Progenitor cell of endocrine pancreas (in vitro differentiated cells): Measurements from ENCODE around the gene STK24. TPM values are rescaled to one million over a fixed set of nuclear protein-coding genes. Genes with fewer than 3 reads are reported as not detected.

Source experiments
- DNase-seq: peaks from one replicate; pipeline ENCODE4 v3.0.0; 2021; ENCODE audit warnings: low spot score; ENCODE audit not compliant: unreplicated experiment
- H3K27ac Mint-ChIP-seq: 2 replicates; pipeline ENCODE4 v1.8.0; 2021; ENCODE audit warnings: mild to moderate bottlenecking, moderate library complexity, mixed read lengths
- H3K27me3 Mint-ChIP-seq: 2 replicates; pipeline ENCODE4 v1.8.0; 2021; ENCODE audit warnings: mixed read lengths
- H3K36me3 Mint-ChIP-seq: 2 replicates; pipeline ENCODE4 v1.8.0; 2022; ENCODE audit warnings: mixed read lengths; ENCODE audit not compliant: insufficient read depth
- H3K4me1 Mint-ChIP-seq: 2 replicates; pipeline ENCODE4 v1.8.0; 2021; ENCODE audit warnings: low read depth, mixed read lengths
- H3K4me3 Mint-ChIP-seq: 2 replicates; pipeline ENCODE4 v1.8.0; 2021; ENCODE audit warnings: low read depth, mild to moderate bottlenecking, moderate library complexity, mixed read lengths
- H3K9me3 Mint-ChIP-seq: 2 replicates; pipeline ENCODE4 v1.8.0; 2021; ENCODE audit warnings: low read depth, mixed read lengths
- CTCF ChIP-seq: fragments of 200-600 bp; sonication (generic); IDR thresholded peaks from one replicate; pipeline ENCODE4 v1.5.0; 2021; ENCODE audit warnings: antibody characterized with exemption, mild to moderate bottlenecking; ENCODE audit not compliant: unreplicated experiment
- total RNA-seq: library from RNA; stranded (reverse); gene quantifications from 2 replicates; pipeline ENCODE4 v1.2.1, GENCODE V29; 2021

STK24 gene
- total RNA-seq, 1 donor from 2014 or later = 113 TPM

GRCh38 chr13:98581381-98581780 lies 4.5 kb upstream of the STK24 start:
- H3K27ac Mint-ChIP-seq = no peak overlapping the region
- peaks cover 15% of the 10 kb centered on the region for H3K4me1 Mint-ChIP-seq
- H3K27me3 Mint-ChIP-seq = no peaks in the 10 kb centered on the region
- H3K4me3 Mint-ChIP-seq = no peak overlapping the region
- no peak for DNase-seq
- no peaks in the 10 kb centered on the region for H3K9me3 Mint-ChIP-seq
- no peak for TF ChIP-seq CTCF
- peaks cover 1% of the 10 kb centered on the region for H3K36me3 Mint-ChIP-seq

GRCh38 chr13:98580420-98580819 lies 3.5 kb upstream of the STK24 start:
- Mint-ChIP-seq H3K27me3 (no peaks in the 10 kb centered on the region), H3K4me3 (no peak overlapping the region), H3K36me3 (peaks cover 1% of the 10 kb centered on the region), H3K27ac (no peak overlapping the region), H3K9me3 (no peaks in the 10 kb centered on the region), H3K4me1 (peaks cover 19% of the 10 kb centered on the region)
- no peak for DNase-seq
- TF ChIP-seq CTCF = no peak

DNA sequence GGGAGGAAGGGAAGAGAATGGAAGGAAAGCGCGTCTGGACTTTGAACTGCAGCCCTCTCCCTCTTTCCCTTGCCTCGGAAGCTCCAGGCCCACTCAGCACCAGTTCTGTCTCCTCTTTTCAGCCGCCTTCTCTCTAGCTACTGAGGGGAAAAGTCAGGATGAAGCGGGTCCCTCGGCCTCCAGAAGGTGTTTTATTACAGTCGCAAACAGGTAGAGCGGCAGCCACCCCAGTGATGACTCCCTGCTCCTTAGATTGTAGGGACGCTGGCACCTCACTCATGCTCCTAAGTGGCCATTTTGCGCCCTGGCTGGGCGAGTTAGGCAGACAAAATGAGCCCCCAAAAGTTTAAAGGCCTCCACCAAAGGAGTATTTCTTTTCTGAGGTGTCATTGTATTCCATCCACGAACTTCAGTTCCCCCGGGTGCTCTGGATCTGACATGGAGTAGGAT lies 954 bp upstream of the STK24 start:
- no peak for DNase-seq
- Mint-ChIP-seq H3K4me1 (peaks cover 36% of the 10 kb centered on the region), H3K27me3 (no peaks in the 10 kb centered on the region), H3K36me3 (peaks cover 1% of the 10 kb centered on the region), H3K9me3 (no peaks in the 10 kb centered on the region), H3K27ac (peak overlapping the region; percentile 99), H3K4me3 (peak overlapping the region; percentile 86)
- TF ChIP-seq CTCF = no peak

GRCh38 chr13:98576200-98576945 lies 534 bp downstream of the STK24 start:
- Mint-ChIP-seq H3K27ac (no peak overlapping the region), H3K9me3 (no peaks in the 10 kb centered on the region), H3K27me3 (no peaks in the 10 kb centered on the region), H3K4me1 (peaks cover 50% of the 10 kb centered on the region), H3K4me3 (peak overlapping the region; percentile 87), H3K36me3 (peaks cover 1% of the 10 kb centered on the region)
- no peak for TF ChIP-seq CTCF
- peak; percentile 49 for DNase-seq

GRCh38 chr13:98575904-98576199 lies 1.1 kb downstream of the STK24 start:
- Mint-ChIP-seq H3K27me3 (no peaks in the 10 kb centered on the region), H3K27ac (peak overlapping the region; percentile 95), H3K4me1 (peaks cover 52% of the 10 kb centered on the region), H3K4me3 (peak overlapping the region; percentile 87), H3K36me3 (peaks cover 1% of the 10 kb centered on the region), H3K9me3 (no peaks in the 10 kb centered on the region)
- no peak for TF ChIP-seq CTCF
- no peak for DNase-seq
